Measurements from ENCODE around the gene MOB3B.

The MOB3B gene

GRCh38 chr9:27338527-27338903, 191.1 kb downstream of the MOB3B start:
- Histone ChIP-seq H3K4me1 (ENCODE audit: control insufficient read depth in 2 of 2, insufficient read depth in 1 of 2, low read depth in 1 of 2, low read length in 2 of 2) (peaks cover 16 to 26% of the 10 kb centered on the region in 2 donors), H2BK120ac (ENCODE audit: low read depth, low read length) (peak overlapping the region; percentile 69), H3K27me3 (ENCODE audit: control insufficient read depth in 3 of 3, insufficient read depth in 3 of 3, low read depth in 1 of 3, low read length in 3 of 3) (no peaks in the 10 kb centered on the region), H4K8ac (ENCODE audit: low read depth, low read length) (no peak overlapping the region), H3K79me1 (ENCODE audit: low read depth, low read length) (peaks cover 2% of the 10 kb centered on the region), H2BK12ac (ENCODE audit: low read length) (no peak overlapping the region), H3K27ac (replicated peaks; ENCODE audit: low read length) (no peak overlapping the region), H3K4me3 (ENCODE audit: low read length in 2 of 2) (no peak overlapping the region), H3K18ac (ENCODE audit: low read length) (peak overlapping the region; percentile 66), H4K91ac (ENCODE audit: low read depth, low read length, poor library complexity) (no peak overlapping the region), H3K4ac (ENCODE audit: low read length) (no peak overlapping the region), H2AK5ac (ENCODE audit: low read depth, low read length) (peak overlapping the region; percentile 37), H3K36me3 (replicated peaks in 1 of 2; ENCODE audit: control insufficient read depth in 2 of 2, insufficient read depth in 2 of 2, low read length in 2 of 2) (peaks cover 0 to 17% of the 10 kb centered on the region in 2 donors), H3K14ac (ENCODE audit: low read length) (no peak overlapping the region), H2BK15ac (ENCODE audit: low read length) (no peak overlapping the region), H3K23ac (ENCODE audit: low read depth, low read length, poor library complexity) (no peak overlapping the region), H2AFZ (ENCODE audit: low read length) (no peak overlapping the region), H3K9me3 (replicated peaks in 1 of 2; ENCODE audit: control insufficient read depth in 2 of 2, insufficient read depth in 1 of 2, low read depth in 1 of 2, low read length in 2 of 2) (peaks cover 0 to 2% of the 10 kb centered on the region in 2 donors), H3K4me2 (ENCODE audit: insufficient read depth, low read length, poor library complexity, severe bottlenecking) (no peak overlapping the region), H2BK5ac (ENCODE audit: low read length) (peak overlapping the region; percentile 42), H3K9ac (ENCODE audit: low read depth, low read length, poor library complexity) (no peak overlapping the region)
- WGBS, 2 donors (ENCODE audit: extremely low coverage in 2 of 2, insufficient read length in 2 of 2, insufficient replicate concordance in 1 of 2), result no CpG with 5 or more reads among the region's 9 CpGs
- DNase-seq (ENCODE audit: low spot score), result no peak

GRCh38 chr9:27337833-27338526, 191.6 kb downstream of the MOB3B start:
- Histone ChIP-seq H2AK5ac (ENCODE audit: low read depth, low read length) (no peak overlapping the region), H2BK5ac (ENCODE audit: low read length) (peak overlapping the region; percentile 42), H3K18ac (ENCODE audit: low read length) (peak overlapping the region; percentile 57), H2BK15ac (ENCODE audit: low read length) (no peak overlapping the region), H2BK120ac (ENCODE audit: low read depth, low read length) (peak overlapping the region; percentile 69), H4K8ac (ENCODE audit: low read depth, low read length) (no peak overlapping the region), H3K9ac (ENCODE audit: low read depth, low read length, poor library complexity) (no peak overlapping the region), H3K4ac (ENCODE audit: low read length) (no peak overlapping the region), H4K91ac (ENCODE audit: low read depth, low read length, poor library complexity) (no peak overlapping the region), H3K79me1 (ENCODE audit: low read depth, low read length) (peaks cover 2% of the 10 kb centered on the region), H2AFZ (ENCODE audit: low read length) (no peak overlapping the region), H3K36me3 (replicated peaks in 1 of 2; ENCODE audit: control insufficient read depth in 2 of 2, insufficient read depth in 2 of 2, low read length in 2 of 2) (peaks cover 0 to 17% of the 10 kb centered on the region in 2 donors), H3K27ac (replicated peaks; ENCODE audit: low read length) (no peak overlapping the region), H3K23ac (ENCODE audit: low read depth, low read length, poor library complexity) (no peak overlapping the region), H3K27me3 (ENCODE audit: control insufficient read depth in 3 of 3, insufficient read depth in 3 of 3, low read depth in 1 of 3, low read length in 3 of 3) (no peaks in the 10 kb centered on the region), H2BK12ac (ENCODE audit: low read length) (peak overlapping the region; percentile 33), H3K14ac (ENCODE audit: low read length) (no peak overlapping the region), H3K4me1 (ENCODE audit: control insufficient read depth in 2 of 2, insufficient read depth in 1 of 2, low read depth in 1 of 2, low read length in 2 of 2) (peaks cover 19 to 26% of the 10 kb centered on the region in 2 donors), H3K9me3 (replicated peaks in 1 of 2; ENCODE audit: control insufficient read depth in 2 of 2, insufficient read depth in 1 of 2, low read depth in 1 of 2, low read length in 2 of 2) (no peaks in the 10 kb centered on the region), H3K4me3 (ENCODE audit: low read length in 2 of 2) (no peak overlapping the region), H3K4me2 (ENCODE audit: insufficient read depth, low read length, poor library complexity, severe bottlenecking) (no peak overlapping the region)
- no CpG with 5 or more reads among the region's 5 CpGs for WGBS, 2 donors (ENCODE audit: extremely low coverage in 2 of 2, insufficient read length in 2 of 2, insufficient replicate concordance in 1 of 2)
- no peak for DNase-seq (ENCODE audit: low spot score)

GRCh38 chr9:27337236-27337635, 192.4 kb downstream of the MOB3B start:
- H3K23ac ChIP-seq (ENCODE audit: low read depth, low read length, poor library complexity), result no peak overlapping the region
- no peak overlapping the region for H3K9ac ChIP-seq (ENCODE audit: low read depth, low read length, poor library complexity)
- H3K18ac ChIP-seq (ENCODE audit: low read length), result peak overlapping the region; percentile 86
- peaks cover 0 to 17% of the 10 kb centered on the region in 2 donors for H3K36me3 ChIP-seq (replicated peaks in 1 of 2; ENCODE audit: control insufficient read depth in 2 of 2, insufficient read depth in 2 of 2, low read length in 2 of 2)
- H2BK5ac ChIP-seq (ENCODE audit: low read length), result no peak overlapping the region
- H2AFZ ChIP-seq (ENCODE audit: low read length), result no peak overlapping the region
- no peak overlapping the region for H3K27ac ChIP-seq (replicated peaks; ENCODE audit: low read length)
- no peaks in the 10 kb centered on the region for H3K27me3 ChIP-seq (ENCODE audit: control insufficient read depth in 3 of 3, insufficient read depth in 3 of 3, low read depth in 1 of 3, low read length in 3 of 3)
- no peak overlapping the region for H2BK120ac ChIP-seq (ENCODE audit: low read depth, low read length)
- peaks cover 2% of the 10 kb centered on the region for H3K79me1 ChIP-seq (ENCODE audit: low read depth, low read length)
- H3K4me1 ChIP-seq (ENCODE audit: control insufficient read depth in 2 of 2, insufficient read depth in 1 of 2, low read depth in 1 of 2, low read length in 2 of 2), result peaks cover 19 to 26% of the 10 kb centered on the region in 2 donors
- no peak overlapping the region for H3K4me2 ChIP-seq (ENCODE audit: insufficient read depth, low read length, poor library complexity, severe bottlenecking)
- no peak for DNase-seq (ENCODE audit: low spot score)
- no peak overlapping the region for H2BK15ac ChIP-seq (ENCODE audit: low read length)
- H3K4me3 ChIP-seq (ENCODE audit: low read length in 2 of 2), result no peak overlapping the region
- H2AK5ac ChIP-seq (ENCODE audit: low read depth, low read length), result no peak overlapping the region
- no CpG with 5 or more reads among the region's 3 CpGs for WGBS, 2 donors (ENCODE audit: extremely low coverage in 2 of 2, insufficient read length in 2 of 2, insufficient replicate concordance in 1 of 2)
- H3K14ac ChIP-seq (ENCODE audit: low read length), result no peak overlapping the region
- no peak overlapping the region for H4K8ac ChIP-seq (ENCODE audit: low read depth, low read length)
- no peaks in the 10 kb centered on the region for H3K9me3 ChIP-seq (replicated peaks in 1 of 2; ENCODE audit: control insufficient read depth in 2 of 2, insufficient read depth in 1 of 2, low read depth in 1 of 2, low read length in 2 of 2)
- H4K91ac ChIP-seq (ENCODE audit: low read depth, low read length, poor library complexity), result no peak overlapping the region
- no peak overlapping the region for H3K4ac ChIP-seq (ENCODE audit: low read length)
- no peak overlapping the region for H2BK12ac ChIP-seq (ENCODE audit: low read length)

GRCh38 chr9:27336829-27337228, 192.8 kb downstream of the MOB3B start:
- Histone ChIP-seq H3K14ac (ENCODE audit: low read length) (no peak overlapping the region), H3K9ac (ENCODE audit: low read depth, low read length, poor library complexity) (no peak overlapping the region), H3K27me3 (ENCODE audit: control insufficient read depth in 3 of 3, insufficient read depth in 3 of 3, low read depth in 1 of 3, low read length in 3 of 3) (no peaks in the 10 kb centered on the region), H4K8ac (ENCODE audit: low read depth, low read length) (no peak overlapping the region), H2BK12ac (ENCODE audit: low read length) (no peak overlapping the region), H3K79me1 (ENCODE audit: low read depth, low read length) (peaks cover 2% of the 10 kb centered on the region), H2BK5ac (ENCODE audit: low read length) (no peak overlapping the region), H3K9me3 (replicated peaks in 1 of 2; ENCODE audit: control insufficient read depth in 2 of 2, insufficient read depth in 1 of 2, low read depth in 1 of 2, low read length in 2 of 2) (no peaks in the 10 kb centered on the region), H2BK15ac (ENCODE audit: low read length) (no peak overlapping the region), H3K27ac (replicated peaks; ENCODE audit: low read length) (no peak overlapping the region), H3K18ac (ENCODE audit: low read length) (peak overlapping the region; percentile 86), H3K4me3 (ENCODE audit: low read length in 2 of 2) (no peak overlapping the region), H2BK120ac (ENCODE audit: low read depth, low read length) (no peak overlapping the region), H3K23ac (ENCODE audit: low read depth, low read length, poor library complexity) (no peak overlapping the region), H2AK5ac (ENCODE audit: low read depth, low read length) (peak overlapping the region; percentile 1), H3K4ac (ENCODE audit: low read length) (no peak overlapping the region), H3K36me3 (replicated peaks in 1 of 2; ENCODE audit: control insufficient read depth in 2 of 2, insufficient read depth in 2 of 2, low read length in 2 of 2) (peaks cover 0 to 17% of the 10 kb centered on the region in 2 donors), H4K91ac (ENCODE audit: low read depth, low read length, poor library complexity) (no peak overlapping the region), H3K4me1 (ENCODE audit: control insufficient read depth in 2 of 2, insufficient read depth in 1 of 2, low read depth in 1 of 2, low read length in 2 of 2) (peaks cover 19 to 26% of the 10 kb centered on the region in 2 donors), H2AFZ (ENCODE audit: low read length) (no peak overlapping the region), H3K4me2 (ENCODE audit: insufficient read depth, low read length, poor library complexity, severe bottlenecking) (no peak overlapping the region)
- WGBS, 2 donors (ENCODE audit: extremely low coverage in 2 of 2, insufficient read length in 2 of 2, insufficient replicate concordance in 1 of 2), result no CpG with 5 or more reads among the region's 10 CpGs
- DNase-seq (ENCODE audit: low spot score), result no peak
